ENCODE measurements around the gene GNG11. TPM values are rescaled to one million over a fixed set of nuclear protein-coding genes. Genes with fewer than 3 reads are reported as not detected.

Gene GNG11
- total and polyA plus RNA-seq, 2 of the 13 experiments (the other 11 are each of a cell fraction or from before 2014, with no cell fraction given), result not detected

GRCh38 chr7:93923942-93924341, 2.4 kb downstream of the GNG11 start:
- H3K27ac ChIP-seq (ENCODE audit: extremely low read length, insufficient read depth, low read length), result no peak overlapping the region
- POLR2A ChIA-PET, result no interaction called here
- H3K9me3 ChIP-seq (ENCODE audit: low read length), result no peaks in the 10 kb centered on the region
- no peak overlapping the region for H3K4me3 ChIP-seq (replicated peaks in 1 of 3; ENCODE audit: insufficient read depth in 1 of 3, low read depth in 2 of 3, low read length in 3 of 3)
- no peak overlapping the region for H2AFZ ChIP-seq (ENCODE audit: low read length)
- H4K20me1 ChIP-seq (ENCODE audit: insufficient read depth, low read length), result no peaks in the 10 kb centered on the region
- no peak for ATAC-seq
- no peak overlapping the region for H3K9ac ChIP-seq (ENCODE audit: insufficient read depth, low read depth, low read length)
- WGBS (ENCODE audit: low lambda C conversion rate), result 0% methylated on average over 1 of the region's 1 CpG
- H3K79me2 ChIP-seq (ENCODE audit: insufficient read depth, low read length), result no peaks in the 10 kb centered on the region
- in situ Hi-C loops (cut with HindIII; ENCODE audit: extremely low pct_ligation_motif_present, low pct_unique_long_range_greater_than_20kb) (no loop called here), intact Hi-C loops (cut with micrococcal nuclease; ENCODE audit: unreplicated experiment) (no loop called here)
- no peak overlapping the region for H3K4me2 ChIP-seq (ENCODE audit: low read depth, low read length)
- no peaks in the 10 kb centered on the region for H3K4me1 ChIP-seq (ENCODE audit: insufficient read depth, low read length)
- no peak for TF ChIP-seq HNRNPL (IDR thresholded peaks at IDR 0.05; ENCODE audit: low read depth, low read length)
- TF ChIP-seq, protein P1, sequence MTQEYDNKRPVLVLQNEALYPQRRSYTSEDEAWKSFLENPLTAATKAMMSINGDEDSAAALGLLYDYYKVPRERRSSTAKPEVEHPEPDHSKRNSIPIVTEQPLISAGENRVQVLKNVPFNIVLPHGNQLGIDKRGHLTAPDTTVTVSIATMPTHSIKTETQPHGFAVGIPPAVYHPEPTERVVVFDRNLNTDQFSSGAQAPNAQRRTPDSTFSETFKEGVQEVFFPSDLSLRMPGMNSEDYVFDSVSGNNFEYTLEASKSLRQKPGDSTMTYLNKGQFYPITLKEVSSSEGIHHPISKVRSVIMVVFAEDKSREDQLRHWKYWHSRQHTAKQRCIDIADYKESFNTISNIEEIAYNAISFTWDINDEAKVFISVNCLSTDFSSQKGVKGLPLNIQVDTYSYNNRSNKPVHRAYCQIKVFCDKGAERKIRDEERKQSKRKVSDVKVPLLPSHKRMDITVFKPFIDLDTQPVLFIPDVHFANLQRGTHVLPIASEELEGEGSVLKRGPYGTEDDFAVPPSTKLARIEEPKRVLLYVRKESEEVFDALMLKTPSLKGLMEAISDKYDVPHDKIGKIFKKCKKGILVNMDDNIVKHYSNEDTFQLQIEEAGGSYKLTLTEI (CRISPR knock-in tag; conservative IDR thresholded peaks at IDR 0.05), result no peak
- no peak for TF ChIP-seq ZNF251 (CRISPR knock-in tag; IDR thresholded peaks at IDR 0.05)
- TF ChIP-seq ZNF335 (CRISPR knock-in tag; IDR thresholded peaks at IDR 0.05), result no peak
- TF ChIP-seq ZNF33A (CRISPR knock-in tag; IDR thresholded peaks at IDR 0.05; ENCODE audit: borderline replicate concordance), result no peak
- TF ChIP-seq NFIB (CRISPR knock-in tag; IDR thresholded peaks at IDR 0.05; ENCODE audit: borderline replicate concordance), result no peak
- no peak for TF ChIP-seq ZNF740 (CRISPR knock-in tag; IDR thresholded peaks at IDR 0.05)
- TF ChIP-seq SCMH1 (CRISPR knock-in tag; IDR thresholded peaks at IDR 0.05; ENCODE audit: borderline replicate concordance), result no peak
- no peak for TF ChIP-seq GLI4 (CRISPR knock-in tag; IDR thresholded peaks at IDR 0.05; ENCODE audit: borderline replicate concordance)
- TF ChIP-seq GFI1 (CRISPR knock-in tag; IDR thresholded peaks at IDR 0.05; ENCODE audit: borderline replicate concordance), result no peak
- no peak for TF ChIP-seq TP53 (CRISPR knock-in tag; conservative IDR thresholded peaks at IDR 0.05)
- TF ChIP-seq KDM3A (CRISPR knock-in tag; IDR thresholded peaks at IDR 0.05; ENCODE audit: low read depth), result no peak
- no peak for TF ChIP-seq ZNF713 (CRISPR knock-in tag; IDR thresholded peaks at IDR 0.05)
- no peak for TF ChIP-seq ESRRA (CRISPR knock-in tag; IDR thresholded peaks at IDR 0.05; ENCODE audit: low read depth)
- no peak for TF ChIP-seq XBP1 (CRISPR knock-in tag; IDR thresholded peaks at IDR 0.05)
- TF ChIP-seq, protein P2, sequence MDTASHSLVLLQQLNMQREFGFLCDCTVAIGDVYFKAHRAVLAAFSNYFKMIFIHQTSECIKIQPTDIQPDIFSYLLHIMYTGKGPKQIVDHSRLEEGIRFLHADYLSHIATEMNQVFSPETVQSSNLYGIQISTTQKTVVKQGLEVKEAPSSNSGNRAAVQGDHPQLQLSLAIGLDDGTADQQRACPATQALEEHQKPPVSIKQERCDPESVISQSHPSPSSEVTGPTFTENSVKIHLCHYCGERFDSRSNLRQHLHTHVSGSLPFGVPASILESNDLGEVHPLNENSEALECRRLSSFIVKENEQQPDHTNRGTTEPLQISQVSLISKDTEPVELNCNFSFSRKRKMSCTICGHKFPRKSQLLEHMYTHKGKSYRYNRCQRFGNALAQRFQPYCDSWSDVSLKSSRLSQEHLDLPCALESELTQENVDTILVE (CRISPR knock-in tag; IDR thresholded peaks at IDR 0.05), result no peak
- TF ChIP-seq YEATS2 (CRISPR knock-in tag; IDR thresholded peaks at IDR 0.05; ENCODE audit: borderline replicate concordance), result no peak
- no peak for TF ChIP-seq ZNF383 (CRISPR knock-in tag; IDR thresholded peaks at IDR 0.05; ENCODE audit: borderline replicate concordance)
- TF ChIP-seq ISX (CRISPR knock-in tag; conservative IDR thresholded peaks at IDR 0.05), result no peak
- peaks cover 5 to 16% of the 10 kb centered on the region in 2 experiments; a peak in 4 of 5 replicates for H3K27me3 ChIP-seq (ENCODE audit: control insufficient read depth in 1 of 2, insufficient read depth in 2 of 2, low read length in 2 of 2)
- no peak for FAIRE-seq
- H3K36me3 ChIP-seq (replicated peaks in 1 of 2; ENCODE audit: control insufficient read depth in 1 of 2, insufficient read depth in 2 of 2, low read length in 2 of 2), result no peaks in the 10 kb centered on the region
- DNase-seq (ENCODE audit: low spot score), result no peak
- no TSS peak for BruUV-seq (replicated peaks)
- CTCF ChIA-PET (ENCODE audit: low intra/inter-chr PET ratio, low total read pairs), result no interaction called here
